ENCODE data around the gene TKTL2.

TKTL2 gene

GRCh38 chr4:163440040-163440439 is 33.5 kb downstream of the TKTL2 start:
- DNase-seq, result no peak

Measured in effector CD8-positive, alpha-beta T cell (primary cell).